Central memory CD8-positive, alpha-beta T cell (primary cell): ENCODE results near the gene SNAP29.
A peak's percentile ranks its signal among the peaks of the same experiment; 100 is the strongest.
"Not testable (repeated sequence)": the region's sequence is repeated elsewhere in the genome, so short reads cannot be mapped to it uniquely, and the experiment has no call there.

Experiments used
- ATAC-seq: fragments of 150-1000 bp; cut with Tn5 transposase; replicated peaks from 2 replicates; pipeline ENCODE4 v1.10.0; 2022; ENCODE audit warnings: mild to moderate bottlenecking, moderate FRiP score, moderate number of reproducible peaks; ENCODE audit not compliant: poor library complexity, severe bottlenecking; ENCODE audit errors: extremely low read depth
- DNase-seq, 2 donors: peaks; one replicate each; pipeline ENCODE4 v3.0.0; 2021; ENCODE audit warnings: low spot score in 2 of 2
- H3K27ac Mint-ChIP-seq: one replicate; pipeline ENCODE4 v1.8.0; 2022; ENCODE audit warnings: low read depth, mild to moderate bottlenecking, moderate library complexity, mixed read lengths
- H3K27me3 Mint-ChIP-seq: one replicate; pipeline ENCODE4 v1.8.0; 2022; ENCODE audit warnings: mixed read lengths
- H3K36me3 Mint-ChIP-seq: one replicate; pipeline ENCODE4 v1.8.0; 2022; ENCODE audit warnings: mild to moderate bottlenecking, moderate library complexity, mixed read lengths; ENCODE audit not compliant: insufficient read depth
- H3K4me1 Mint-ChIP-seq: one replicate; pipeline ENCODE4 v1.8.0; 2022; ENCODE audit warnings: mixed read lengths
- H3K4me3 Mint-ChIP-seq: one replicate; pipeline ENCODE4 v1.8.0; 2022; ENCODE audit warnings: mild to moderate bottlenecking, moderate library complexity, mixed read lengths
- H3K9me3 Mint-ChIP-seq: one replicate; pipeline ENCODE4 v1.8.0; 2022; ENCODE audit warnings: mixed read lengths

Gene SNAP29

DNA sequence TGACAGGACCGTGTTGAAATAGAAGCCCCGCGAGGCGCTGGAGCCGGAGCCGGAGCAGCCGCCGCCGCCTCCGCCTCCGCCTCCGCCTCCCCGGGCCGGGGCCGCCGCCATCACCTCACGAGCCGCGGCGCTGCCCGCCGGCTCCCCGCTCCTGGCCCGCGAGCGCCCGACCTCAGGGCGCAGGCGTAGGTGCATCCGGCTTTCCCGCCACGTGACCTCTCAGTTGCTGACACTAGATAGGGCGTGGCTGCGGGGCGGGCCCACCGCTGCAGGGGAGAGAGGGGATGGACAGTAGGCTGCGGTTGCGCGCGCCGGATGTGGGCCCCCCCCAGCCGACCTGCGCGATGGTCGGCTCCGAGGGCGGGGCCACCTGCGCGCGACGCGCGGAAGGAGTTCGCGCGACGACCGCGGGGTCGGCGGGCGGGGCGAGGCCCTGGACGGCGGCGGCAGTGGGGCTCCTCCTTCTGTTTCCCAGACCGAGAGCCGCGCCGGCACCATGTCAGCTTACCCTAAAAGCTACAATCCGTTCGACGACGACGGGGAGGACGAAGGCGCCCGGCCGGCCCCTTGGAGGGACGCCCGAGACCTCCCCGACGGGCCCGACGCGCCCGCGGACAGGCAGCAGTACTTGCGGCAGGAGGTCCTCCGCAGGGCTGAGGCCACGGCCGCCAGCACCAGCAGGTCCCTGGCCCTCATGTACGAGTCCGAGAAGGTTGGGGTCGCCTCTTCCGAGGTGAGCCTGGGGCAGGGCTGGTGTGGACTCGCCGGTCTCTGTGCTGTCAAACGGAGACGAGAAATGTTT is at the start of gene SNAP29, which contains the start of gene PI4KA:
Gene SNAP29, plus strand, starts transcription at position 393 of the 802 bp plus-strand sequence. Its CDS starts 104 bp downstream, at position 497.
Gene PI4KA, minus strand, starts transcription at position 197 of the 802 bp plus-strand sequence. Its CDS starts 86 bp downstream, at position 111.
- Mint-ChIP-seq H3K27ac (peak within 1 kb of the TSS; percentile 90), H3K9me3 (no peaks in the 10 kb centered on the region), H3K36me3 (peaks cover 18% of the 10 kb centered on the region), H3K27me3 (no peaks in the 10 kb centered on the region), H3K4me1 (peaks cover 63% of the 10 kb centered on the region), H3K4me3 (peak within 1 kb of the TSS; percentile 86)
- DNase-seq (peak; percentile 94 to 97), ATAC-seq (peak; percentile 95)

DNA sequence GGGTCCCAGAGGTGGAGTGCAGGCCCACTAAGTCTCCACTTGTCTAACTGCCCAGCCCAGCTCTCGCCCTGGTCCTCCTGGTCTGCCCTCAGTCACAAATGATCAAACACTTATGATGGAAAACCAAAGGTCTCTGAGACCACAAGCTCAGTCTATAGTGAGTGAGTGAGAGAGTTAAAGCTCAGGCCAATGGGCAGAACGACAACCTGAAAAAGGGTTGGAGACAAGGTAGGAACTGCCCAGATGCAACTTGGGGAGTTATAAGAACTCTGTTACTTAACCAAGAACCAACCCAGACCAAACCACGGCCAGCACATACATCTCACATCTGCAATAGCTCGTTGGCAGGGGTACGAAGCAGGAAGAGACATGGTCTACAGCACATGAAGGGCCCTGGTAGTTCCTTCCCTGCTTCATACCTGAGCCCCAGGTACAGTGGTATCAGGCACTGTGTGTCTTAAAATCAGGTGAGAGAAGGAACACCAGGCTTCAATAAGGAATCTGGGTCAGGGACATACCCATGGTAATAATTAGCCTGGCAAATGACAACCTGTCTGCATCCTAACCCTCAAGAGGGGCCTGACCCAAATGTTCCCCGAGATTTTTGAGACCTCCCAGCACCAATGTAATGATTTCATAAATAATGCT is 49.1 kb upstream of the SNAP29 start:
- H3K27ac Mint-ChIP-seq, result no peak overlapping the region
- no peak overlapping the region for H3K4me3 Mint-ChIP-seq
- peaks cover 10% of the 10 kb centered on the region for H3K4me1 Mint-ChIP-seq
- no peaks in the 10 kb centered on the region for H3K27me3 Mint-ChIP-seq
- ATAC-seq (no peak), DNase-seq (no peak)
- H3K9me3 Mint-ChIP-seq, result no peaks in the 10 kb centered on the region
- peaks cover 64% of the 10 kb centered on the region for H3K36me3 Mint-ChIP-seq

DNA sequence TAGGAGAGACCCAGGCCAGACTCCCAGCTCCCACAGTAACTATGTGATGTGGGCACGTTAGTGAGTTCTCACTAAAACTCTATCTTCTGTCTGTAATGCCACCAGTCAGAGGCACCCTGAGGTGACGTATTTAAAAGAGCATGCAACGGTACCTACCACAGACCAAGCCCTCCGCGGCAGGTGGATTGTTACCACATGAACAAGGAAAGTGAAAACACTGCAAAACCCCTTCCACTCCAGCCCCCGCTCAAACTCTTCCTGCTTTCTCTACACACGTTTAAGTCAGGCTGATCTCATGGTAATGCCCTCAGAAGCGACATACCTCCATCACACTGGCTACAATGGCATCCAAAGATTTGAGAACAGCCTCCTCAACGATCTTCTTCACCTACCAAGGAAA is 48.2 kb upstream of the SNAP29 start:
- no peaks in the 10 kb centered on the region for H3K27me3 Mint-ChIP-seq
- no peaks in the 10 kb centered on the region for H3K9me3 Mint-ChIP-seq
- peaks cover 10% of the 10 kb centered on the region for H3K4me1 Mint-ChIP-seq
- DNase-seq (no peak), ATAC-seq (peak; percentile 70)
- peak overlapping the region; percentile 46 for H3K27ac Mint-ChIP-seq
- H3K4me3 Mint-ChIP-seq, result no peak overlapping the region
- peaks cover 60% of the 10 kb centered on the region for H3K36me3 Mint-ChIP-seq

DNA sequence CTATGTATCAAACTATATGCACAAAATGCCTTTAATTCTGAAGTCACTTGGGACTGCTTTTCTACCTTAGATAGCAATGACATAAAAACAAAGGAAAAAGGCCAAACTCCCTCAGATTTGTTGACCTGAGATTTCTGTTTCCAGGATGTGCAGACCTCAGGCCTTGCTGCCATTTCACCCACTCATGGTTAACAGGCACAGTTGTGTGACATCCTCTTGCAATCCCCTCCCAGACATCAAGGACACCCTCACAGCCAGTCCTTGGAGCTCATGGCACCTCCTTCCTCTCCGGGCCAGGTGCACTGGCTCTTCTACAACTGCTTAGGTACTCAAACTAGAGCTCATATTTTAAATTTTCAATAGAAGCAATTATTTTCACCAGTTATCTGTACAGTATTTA is 47.6 kb upstream of the SNAP29 start:
- H3K27me3 Mint-ChIP-seq, result no peaks in the 10 kb centered on the region
- peaks cover 10% of the 10 kb centered on the region for H3K4me1 Mint-ChIP-seq
- no peak for ATAC-seq
- no peak overlapping the region for H3K4me3 Mint-ChIP-seq
- H3K9me3 Mint-ChIP-seq, result no peaks in the 10 kb centered on the region
- H3K36me3 Mint-ChIP-seq, result peaks cover 58% of the 10 kb centered on the region
- DNase-seq, result no peak
- H3K27ac Mint-ChIP-seq, result peak overlapping the region; percentile 46

DNA sequence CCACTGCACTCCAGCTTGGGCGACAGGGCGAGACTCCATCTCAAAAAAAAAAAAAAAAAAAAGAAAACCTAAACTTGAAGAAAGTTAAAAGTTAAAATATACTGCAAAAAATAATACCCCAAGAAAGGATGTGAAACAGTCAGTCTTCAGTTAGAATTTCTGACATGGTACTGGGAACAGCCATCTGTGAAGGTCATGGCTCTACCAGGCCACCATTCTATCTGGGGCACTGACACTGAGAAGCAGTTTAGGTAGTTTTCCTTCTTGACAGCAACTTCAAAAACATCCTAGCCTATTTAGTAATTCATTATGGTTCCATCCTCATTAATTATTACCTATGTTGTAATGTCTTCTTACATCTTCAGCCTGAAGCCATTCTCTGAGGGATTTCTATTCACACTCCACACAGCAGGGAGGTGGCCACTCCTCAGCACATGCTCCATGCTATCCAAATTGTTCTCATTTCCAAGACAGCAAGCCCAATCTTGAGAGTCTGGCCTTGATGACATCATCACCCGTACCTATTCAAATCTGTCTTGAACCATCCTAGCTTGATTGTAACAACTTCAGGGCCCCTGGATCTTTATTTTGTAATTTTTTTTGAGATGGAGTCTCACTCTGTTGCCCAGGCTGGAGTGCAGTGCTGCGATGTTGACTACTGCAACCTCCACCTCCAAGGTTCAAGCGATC is 46.7 kb upstream of the SNAP29 start:
- Mint-ChIP-seq H3K27ac (no peak overlapping the region), H3K36me3 (peaks cover 63% of the 10 kb centered on the region), H3K4me3 (no peak overlapping the region), H3K4me1 (peaks cover 10% of the 10 kb centered on the region), H3K27me3 (no peaks in the 10 kb centered on the region), H3K9me3 (no peaks in the 10 kb centered on the region)
- DNase-seq (no peak), ATAC-seq (no peak)

DNA sequence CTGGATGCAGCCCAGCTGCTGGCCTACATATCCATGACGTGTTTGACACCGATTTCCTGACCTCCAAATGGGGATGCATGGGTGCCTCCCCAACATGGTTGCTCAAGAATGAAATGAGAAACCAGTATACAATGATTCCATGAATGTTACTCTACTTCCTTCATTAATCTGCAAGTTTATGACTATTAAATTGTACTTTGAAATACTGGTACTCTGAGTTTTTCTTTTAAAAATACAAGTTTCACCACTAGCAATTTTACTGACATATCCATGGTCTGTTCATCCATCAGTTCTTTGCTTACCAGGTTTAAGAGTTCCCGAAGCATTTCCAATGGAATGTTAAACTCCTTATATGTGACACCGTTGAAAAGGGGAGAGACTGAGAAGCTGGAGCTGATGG is 45.8 kb upstream of the SNAP29 start:
- H3K27ac Mint-ChIP-seq, result no peak overlapping the region
- H3K36me3 Mint-ChIP-seq, result peaks cover 60% of the 10 kb centered on the region
- H3K27me3 Mint-ChIP-seq, result no peaks in the 10 kb centered on the region
- DNase-seq (no peak), ATAC-seq (no peak)
- peaks cover 10% of the 10 kb centered on the region for H3K4me1 Mint-ChIP-seq
- no peak overlapping the region for H3K4me3 Mint-ChIP-seq
- no peaks in the 10 kb centered on the region for H3K9me3 Mint-ChIP-seq

DNA sequence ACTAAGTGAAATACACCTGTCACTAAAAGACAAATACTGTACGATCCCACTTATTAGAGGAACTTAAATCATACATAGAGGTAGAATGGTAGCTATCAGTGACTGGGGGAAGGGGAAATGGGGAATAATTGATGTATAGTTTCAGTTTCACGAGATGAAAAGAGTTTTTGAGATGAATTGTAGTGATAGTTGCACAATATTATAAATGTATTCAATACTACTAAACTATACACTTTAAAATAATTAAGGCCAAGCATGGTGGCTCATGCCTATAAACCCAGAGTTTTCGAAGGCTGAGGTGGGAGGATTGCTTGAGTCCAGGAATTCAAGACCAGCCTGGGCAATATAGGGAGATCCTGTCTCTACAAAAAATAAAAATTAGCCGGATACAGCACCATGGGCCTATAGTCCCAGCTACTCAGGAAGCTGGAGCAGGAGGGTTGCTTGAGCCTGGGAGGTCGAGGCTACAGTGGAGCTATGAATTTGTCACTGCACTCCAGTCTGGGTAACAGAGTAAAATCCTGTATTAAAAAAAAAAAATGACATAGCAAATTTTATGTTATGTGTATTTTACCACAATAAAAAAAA is 44.5 kb upstream of the SNAP29 start:
- H3K4me3 Mint-ChIP-seq, result no peak overlapping the region
- peaks cover 69% of the 10 kb centered on the region for H3K36me3 Mint-ChIP-seq
- no peaks in the 10 kb centered on the region for H3K9me3 Mint-ChIP-seq
- ATAC-seq (no peak), DNase-seq (no peak)
- no peaks in the 10 kb centered on the region for H3K27me3 Mint-ChIP-seq
- no peak overlapping the region for H3K27ac Mint-ChIP-seq
- peaks cover 10% of the 10 kb centered on the region for H3K4me1 Mint-ChIP-seq

DNA sequence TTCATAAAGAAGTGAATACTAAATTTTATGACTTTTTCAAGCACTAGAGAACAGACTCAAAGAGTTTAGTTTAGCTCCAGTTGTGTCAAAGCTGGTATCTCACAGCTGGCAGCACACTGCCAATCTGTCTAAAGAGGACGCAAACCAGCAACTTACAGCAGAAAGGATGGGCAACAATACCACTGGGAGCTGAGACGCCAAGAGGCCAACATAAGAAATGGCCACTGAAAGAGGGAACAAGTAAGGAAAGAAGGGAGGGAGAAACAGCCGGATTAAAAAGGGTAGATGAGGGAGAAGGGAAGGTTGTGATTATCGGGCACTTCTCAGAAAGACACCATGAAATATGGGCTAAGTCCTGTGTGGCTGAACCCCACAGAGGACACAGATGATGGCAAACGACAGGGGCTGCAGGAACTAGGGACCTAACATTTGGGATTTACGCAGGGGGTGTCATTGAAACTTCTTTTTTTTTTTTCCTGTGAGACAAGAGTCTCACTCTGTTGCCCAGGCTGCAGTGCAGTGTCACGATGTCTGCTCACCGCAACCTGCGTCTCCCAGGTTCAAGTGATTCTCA is 43.2 kb upstream of the SNAP29 start:
- no peaks in the 10 kb centered on the region for H3K27me3 Mint-ChIP-seq

DNA sequence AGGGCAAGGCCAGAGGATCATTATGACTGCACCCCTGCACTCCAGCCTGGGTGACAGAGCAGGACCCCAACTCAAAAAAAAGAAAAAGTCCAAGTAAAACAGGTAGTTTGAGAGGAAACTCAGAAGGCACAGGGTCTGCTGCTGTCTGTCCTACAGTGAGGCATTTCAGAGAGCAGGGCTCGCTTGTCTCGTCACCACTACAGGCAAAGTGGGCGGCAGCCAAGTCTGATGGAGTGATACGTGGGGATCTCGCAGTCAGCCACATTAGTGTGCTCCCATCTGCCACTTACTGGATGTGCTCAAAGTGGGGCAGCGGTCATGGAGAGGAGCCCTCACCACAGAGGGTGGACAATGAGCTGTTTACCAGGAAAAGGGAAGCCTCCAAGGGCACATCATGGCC is 42.2 kb upstream of the SNAP29 start:
- Mint-ChIP-seq H3K27me3 (no peaks in the 10 kb centered on the region), H3K9me3 (no peaks in the 10 kb centered on the region), H3K4me1 (no peaks in the 10 kb centered on the region), H3K4me3 (no peak overlapping the region), H3K36me3 (peaks cover 61% of the 10 kb centered on the region), H3K27ac (no peak overlapping the region)
- DNase-seq (no peak), ATAC-seq (no peak)

More for the DNA sequence above, 43.2 kb upstream of the SNAP29 start:
- DNase-seq, result no peak
- no peak for ATAC-seq
- Mint-ChIP-seq H3K4me3 (no peak overlapping the region), H3K36me3 (peaks cover 68% of the 10 kb centered on the region), H3K27ac (no peak overlapping the region), H3K9me3 (no peaks in the 10 kb centered on the region), H3K4me1 (peaks cover 10% of the 10 kb centered on the region)

DNA sequence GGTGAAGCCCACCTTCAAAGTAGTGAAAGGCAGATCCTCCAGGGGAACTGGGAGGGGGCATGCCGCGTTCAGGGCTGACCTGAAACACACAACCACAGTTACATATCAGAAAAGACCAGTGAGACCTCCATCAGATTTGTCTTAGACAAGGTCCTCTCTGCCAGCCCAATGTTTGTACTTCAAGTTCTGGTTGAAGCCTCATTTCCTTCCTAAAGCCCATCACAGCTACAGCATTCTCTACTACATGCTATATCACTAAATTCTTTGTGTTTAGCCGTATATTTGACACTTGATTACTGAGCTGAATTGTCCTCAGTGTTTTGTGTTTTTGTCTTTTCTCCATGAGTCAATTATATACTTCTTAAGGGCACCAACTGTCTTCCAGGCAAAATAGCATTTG is 40.3 kb upstream of the SNAP29 start:
- no peak for ATAC-seq
- peaks cover 62% of the 10 kb centered on the region for H3K36me3 Mint-ChIP-seq
- H3K27ac Mint-ChIP-seq, result peak overlapping the region; percentile 17
- H3K9me3 Mint-ChIP-seq, result no peaks in the 10 kb centered on the region
- H3K4me1 Mint-ChIP-seq, result no peaks in the 10 kb centered on the region
- no peak overlapping the region for H3K4me3 Mint-ChIP-seq
- no peak for DNase-seq
- H3K27me3 Mint-ChIP-seq, result no peaks in the 10 kb centered on the region

DNA sequence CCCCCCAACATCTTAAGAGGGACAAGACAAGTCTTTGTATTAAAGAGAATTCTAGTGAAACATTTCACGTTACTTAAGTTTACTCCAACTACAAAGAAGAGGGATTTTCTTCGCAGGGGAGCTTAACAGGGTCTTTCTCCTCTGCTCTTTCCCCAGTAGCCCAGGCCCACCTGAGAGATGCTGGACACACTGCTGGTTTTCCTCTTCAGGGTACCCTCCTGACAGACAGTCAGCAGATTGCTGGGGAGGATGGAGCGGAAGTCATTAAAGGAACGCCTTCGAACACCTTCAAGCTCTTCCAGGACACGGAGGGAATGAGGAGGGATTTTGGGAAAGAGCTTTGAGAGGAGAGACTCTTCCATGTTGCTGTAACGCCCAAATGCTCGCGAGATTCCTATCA is 39.3 kb upstream of the SNAP29 start:
- no peak overlapping the region for H3K27ac Mint-ChIP-seq

DNA sequence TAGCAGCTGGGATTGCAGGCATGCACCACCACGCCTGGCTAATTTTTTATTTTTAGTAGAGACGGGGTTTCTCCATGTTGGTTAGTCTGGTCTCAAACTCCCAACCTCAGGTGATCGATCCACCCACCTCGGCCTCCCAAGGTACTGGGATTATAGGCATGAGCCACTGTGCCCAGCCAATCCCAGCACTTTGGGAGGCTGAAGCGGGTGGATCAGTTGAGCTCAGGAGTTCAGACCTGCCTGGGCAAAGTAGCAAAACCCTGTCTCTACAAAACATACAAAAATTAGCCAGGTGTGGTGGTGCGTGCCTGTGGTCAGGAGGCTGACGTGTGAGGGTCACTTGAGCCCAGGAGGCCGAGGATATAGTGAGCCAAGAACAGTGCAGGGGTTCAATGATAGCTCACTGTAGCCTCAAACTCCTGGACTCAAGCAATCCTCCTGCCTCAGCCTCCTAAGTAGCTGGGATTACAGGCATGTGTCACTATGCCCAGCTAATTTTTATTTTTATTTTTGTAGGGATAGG is 37.0 kb upstream of the SNAP29 start:
- ATAC-seq, H3K9me3 Mint-ChIP-seq, H3K27ac Mint-ChIP-seq, H3K4me1 Mint-ChIP-seq, DNase-seq, H3K4me3 Mint-ChIP-seq, H3K27me3 Mint-ChIP-seq: not testable (repeated sequence)
- peaks cover 49% of the 10 kb centered on the region for H3K36me3 Mint-ChIP-seq

More for the DNA sequence above, 39.3 kb upstream of the SNAP29 start:
- Mint-ChIP-seq H3K27me3 (no peaks in the 10 kb centered on the region), H3K9me3 (no peaks in the 10 kb centered on the region), H3K4me1 (no peaks in the 10 kb centered on the region), H3K4me3 (no peak overlapping the region), H3K36me3 (peaks cover 61% of the 10 kb centered on the region)
- ATAC-seq (no peak), DNase-seq (no peak)
